Esophagus muscularis mucosa (tissue), 4 donors: Measurements from ENCODE around the gene URI1. TPM values are rescaled to one million over a fixed set of nuclear protein-coding genes. Genes with fewer than 3 reads are reported as not detected.

Experiments used
- DNase-seq: peaks from one replicate; pipeline ENCODE4 v3.0.0-alpha.2; 2017; ENCODE audit errors: extremely low spot score
- H3K27ac ChIP-seq, 4 donors: fragments of 200-600 bp; sonication (generic); replicated peaks in 1 of 4; 1 replicate in 3 of 4; 2 replicates in 1 of 4; pipeline ENCODE4 v1.5.1; 2016 to 2019; ENCODE audit warnings: mild to moderate bottlenecking in 1 of 4
- H3K27me3 ChIP-seq, 4 donors: fragments of 200-600 bp; sonication (generic); one replicate each; pipeline versions ENCODE4 v1.5.1 to v1.6.0; 2016 to 2019
- H3K36me3 ChIP-seq, 4 donors: fragments of 200-600 bp; sonication (generic); one replicate each; pipeline ENCODE4 v1.5.1; 2016 to 2019
- H3K4me1 ChIP-seq, 4 donors: fragments of 200-600 bp; sonication (generic); one replicate each; pipeline ENCODE4 v1.5.1; 2016 to 2019
- H3K4me3 ChIP-seq, 4 donors: fragments of 200-600 bp; sonication (generic); 1 replicate in 2 of 4; 2 replicates in 2 of 4; pipeline ENCODE4 v1.5.1; 2016 to 2019; ENCODE audit warnings: mild to moderate bottlenecking in 4 of 4, moderate library complexity in 1 of 4
- H3K9me3 ChIP-seq, 4 donors: fragments of 200-600 bp; sonication (generic); 1 replicate in 3 of 4; 2 replicates in 1 of 4; pipeline ENCODE4 v1.5.1; 2016 to 2019
- EP300 ChIP-seq: sonication (generic); formaldehyde crosslinking; IDR thresholded peaks from one replicate; pipeline ENCODE4 v1.6.1; 2017; ENCODE audit warnings: antibody characterized with exemption
- POLR2A ChIP-seq: fragments of 450-650 bp; IDR thresholded peaks from one replicate; pipeline ENCODE4 v1.6.1; 2017; ENCODE audit warnings: antibody characterized with exemption, moderate library complexity, mild to moderate bottlenecking, low read depth
- POLR2AphosphoS5 ChIP-seq, 2 donors: sonication (generic); formaldehyde crosslinking; IDR thresholded peaks; one replicate each; pipeline ENCODE4 v1.6.1; 2017; ENCODE audit warnings: antibody characterized with exemption in 2 of 2
- WGBS: methylation state at CpG from one replicate; pipeline ENCODE4 v1.1.5; 2018; 5-methylcytosine and 5-hydroxymethylcytosine counted together
- intact Hi-C: fragments of 100-400 bp; cut with DNase I; formaldehyde crosslinking; loops from one replicate; pipeline ENCODE4 v1.15.1; 2023
- total RNA-seq, 4 donors: library from RNA; depleted of rRNA; stranded (reverse); fragments of >200 nt; gene quantifications; one replicate each; pipeline versions ENCODE4 v1.1.0 to v1.2.1, GENCODE V29; 2016
- TF ChIP-seq, protein P1 (sequence below), 3 experiments: fragments of 200-600 bp in 2 of 3; fragments of 450-650 bp in 1 of 3; sonication (generic) in 2 of 3; IDR thresholded peaks; one replicate each; pipeline ENCODE4 v1.5.1; 2017 to 2019; ENCODE audit warnings: antibody characterized with exemption in 3 of 3, mild to moderate bottlenecking in 2 of 3, moderate library complexity in 1 of 3

URI1 gene
- total RNA-seq, 4 donors from 2014 or later, result 56.4 to 67.8 (median 59.8) TPM

DNA sequence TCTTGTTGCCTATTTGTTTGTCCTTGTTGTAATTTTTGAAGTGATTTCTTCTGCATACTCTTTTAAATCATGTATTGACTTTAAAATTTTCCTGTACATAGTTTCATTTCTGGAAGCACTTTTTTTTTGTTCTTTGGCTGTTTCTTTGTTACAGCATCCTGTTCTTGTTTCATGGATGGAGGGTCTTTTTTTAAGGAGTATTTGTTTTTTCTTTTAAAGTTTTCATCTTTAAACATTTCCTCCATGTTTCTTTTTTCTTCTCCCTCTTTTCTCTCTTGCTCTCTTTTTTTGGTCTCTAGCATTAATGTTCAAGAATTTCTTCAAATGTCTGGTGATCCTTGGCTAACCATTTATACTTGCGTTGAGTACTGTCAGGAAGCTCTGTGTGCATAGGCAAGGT lies 58.8 kb downstream of the URI1 start:
- Histone ChIP-seq H3K27me3 (no peaks in the 10 kb centered on the region), H3K9me3 (peaks cover 0 to 16% (median 0%) of the 10 kb centered on the region in 4 donors), H3K4me1 (no peaks in the 10 kb centered on the region), H3K4me3 (no peak overlapping the region), H3K36me3 (peaks cover 0 to 2% (median 1%) of the 10 kb centered on the region in 4 donors), H3K27ac (no peak overlapping the region)
- no peak for TF ChIP-seq POLR2AphosphoS5 (IDR thresholded peaks at IDR 0.05)
- no peak for TF ChIP-seq EP300
- TF ChIP-seq, protein P1, sequence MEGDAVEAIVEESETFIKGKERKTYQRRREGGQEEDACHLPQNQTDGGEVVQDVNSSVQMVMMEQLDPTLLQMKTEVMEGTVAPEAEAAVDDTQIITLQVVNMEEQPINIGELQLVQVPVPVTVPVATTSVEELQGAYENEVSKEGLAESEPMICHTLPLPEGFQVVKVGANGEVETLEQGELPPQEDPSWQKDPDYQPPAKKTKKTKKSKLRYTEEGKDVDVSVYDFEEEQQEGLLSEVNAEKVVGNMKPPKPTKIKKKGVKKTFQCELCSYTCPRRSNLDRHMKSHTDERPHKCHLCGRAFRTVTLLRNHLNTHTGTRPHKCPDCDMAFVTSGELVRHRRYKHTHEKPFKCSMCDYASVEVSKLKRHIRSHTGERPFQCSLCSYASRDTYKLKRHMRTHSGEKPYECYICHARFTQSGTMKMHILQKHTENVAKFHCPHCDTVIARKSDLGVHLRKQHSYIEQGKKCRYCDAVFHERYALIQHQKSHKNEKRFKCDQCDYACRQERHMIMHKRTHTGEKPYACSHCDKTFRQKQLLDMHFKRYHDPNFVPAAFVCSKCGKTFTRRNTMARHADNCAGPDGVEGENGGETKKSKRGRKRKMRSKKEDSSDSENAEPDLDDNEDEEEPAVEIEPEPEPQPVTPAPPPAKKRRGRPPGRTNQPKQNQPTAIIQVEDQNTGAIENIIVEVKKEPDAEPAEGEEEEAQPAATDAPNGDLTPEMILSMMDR (IDR thresholded peaks at IDR 0.05), result no peak
- TF ChIP-seq POLR2A, result no peak
- DNase-seq, result no peak
- 95% methylated on average over 1 of the region's 1 CpG for WGBS
- intact Hi-C loops, result no loop called here

DNA sequence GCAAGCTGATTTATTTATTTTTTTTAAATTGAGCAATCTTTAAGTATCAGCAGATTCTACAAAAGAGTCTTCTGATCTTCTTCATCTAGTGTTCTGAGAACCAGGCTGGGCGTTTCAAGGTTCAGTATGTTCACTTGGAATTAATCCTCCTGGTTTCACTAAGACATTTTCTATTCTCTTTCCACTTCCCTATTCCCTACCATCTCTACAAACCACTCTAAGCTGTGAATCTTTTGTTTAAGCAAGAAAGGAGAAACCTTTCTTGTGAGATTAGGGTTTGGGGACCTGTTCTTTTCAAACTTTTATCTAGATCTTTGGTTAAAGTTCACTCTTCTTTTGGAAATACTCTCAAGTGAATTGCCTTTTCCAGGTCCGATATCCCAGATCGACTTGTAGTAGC lies 59.3 kb downstream of the URI1 start:
- no peak overlapping the region for H3K4me3 ChIP-seq
- intact Hi-C loops, result no loop called here
- 93% methylated on average over 3 of the region's 3 CpGs for WGBS

DNA sequence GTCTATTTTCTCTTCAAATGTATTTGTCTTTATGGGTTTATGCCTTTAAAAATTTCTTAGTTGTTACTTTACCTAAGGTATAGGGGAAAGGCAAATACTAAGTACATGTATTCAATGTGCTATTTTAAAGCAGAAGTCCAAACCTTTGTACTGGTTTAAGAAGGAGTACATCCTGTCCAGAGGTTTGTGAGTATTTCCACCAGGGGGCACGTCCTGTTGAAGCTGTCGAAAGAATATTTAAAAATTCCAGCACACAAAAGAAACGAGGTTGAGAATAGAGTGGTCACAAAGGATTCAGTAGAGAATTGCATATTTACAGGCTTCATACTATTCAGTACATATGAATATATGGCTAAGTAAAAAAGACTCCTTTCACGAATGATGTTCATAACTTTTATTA lies 59.8 kb downstream of the URI1 start:
- no peaks in the 10 kb centered on the region for H3K27me3 ChIP-seq
- no peak for DNase-seq
- no peak overlapping the region for H3K27ac ChIP-seq
- peaks cover 0 to 12% (median 0%) of the 10 kb centered on the region in 4 donors for H3K9me3 ChIP-seq
- TF ChIP-seq EP300 (no peak), POLR2AphosphoS5 (IDR thresholded peaks at IDR 0.05) (no peak), POLR2A (no peak)
- TF ChIP-seq, protein P1 (IDR thresholded peaks at IDR 0.05), result no peak
- peaks cover 0 to 11% (median 3%) of the 10 kb centered on the region in 4 donors for H3K36me3 ChIP-seq
- no peaks in the 10 kb centered on the region for H3K4me1 ChIP-seq
- H3K4me3 ChIP-seq, result no peak overlapping the region
- 50% methylated on average over 4 of the region's 4 CpGs for WGBS
- intact Hi-C loops, result no loop called here

More for the DNA sequence above, 59.3 kb downstream of the URI1 start:
- H3K9me3 ChIP-seq, result peaks cover 0 to 15% (median 0%) of the 10 kb centered on the region in 4 donors
- no peaks in the 10 kb centered on the region for H3K4me1 ChIP-seq
- TF ChIP-seq POLR2A, result no peak
- TF ChIP-seq POLR2AphosphoS5 (IDR thresholded peaks at IDR 0.05), result no peak
- TF ChIP-seq EP300, result no peak
- TF ChIP-seq, protein P1 (IDR thresholded peaks at IDR 0.05), result no peak
- no peak for DNase-seq
- no peaks in the 10 kb centered on the region for H3K27me3 ChIP-seq
- no peak overlapping the region for H3K27ac ChIP-seq
- peaks cover 0 to 6% (median 2%) of the 10 kb centered on the region in 4 donors for H3K36me3 ChIP-seq

DNA sequence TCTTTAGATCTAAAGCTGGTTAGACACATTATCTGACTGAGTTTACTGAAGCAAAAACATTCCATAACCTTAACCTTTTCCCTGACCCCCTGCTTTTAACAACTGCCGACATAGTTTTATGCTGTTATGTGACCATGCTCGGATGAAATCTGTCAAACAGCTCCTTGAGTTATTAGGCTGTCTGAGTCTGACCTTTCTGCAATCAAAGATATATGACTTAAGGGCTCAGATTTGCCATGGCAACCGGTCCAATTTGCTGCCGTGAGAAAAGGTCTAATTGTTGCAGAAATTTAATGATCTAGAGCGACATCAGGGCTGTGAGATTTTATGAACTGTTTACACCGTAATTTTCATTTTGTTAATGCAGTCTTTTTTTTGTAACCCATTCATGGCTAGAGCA lies 61.8 kb downstream of the URI1 start:
- no peak overlapping the region for H3K4me3 ChIP-seq
- no peaks in the 10 kb centered on the region for H3K4me1 ChIP-seq
- 64% methylated on average over 6 of the region's 6 CpGs for WGBS
- TF ChIP-seq, protein P1 (IDR thresholded peaks at IDR 0.05), result no peak
- TF ChIP-seq EP300, result no peak
- no peak for TF ChIP-seq POLR2AphosphoS5 (IDR thresholded peaks at IDR 0.05)
- no peak for TF ChIP-seq POLR2A
- H3K9me3 ChIP-seq, result peaks cover 0 to 12% (median 0%) of the 10 kb centered on the region in 4 donors
- DNase-seq, result no peak
- no peak overlapping the region for H3K27ac ChIP-seq
- intact Hi-C loops, result no loop called here
- peaks cover 0 to 15% (median 5%) of the 10 kb centered on the region in 4 donors for H3K36me3 ChIP-seq
- no peaks in the 10 kb centered on the region for H3K27me3 ChIP-seq

DNA sequence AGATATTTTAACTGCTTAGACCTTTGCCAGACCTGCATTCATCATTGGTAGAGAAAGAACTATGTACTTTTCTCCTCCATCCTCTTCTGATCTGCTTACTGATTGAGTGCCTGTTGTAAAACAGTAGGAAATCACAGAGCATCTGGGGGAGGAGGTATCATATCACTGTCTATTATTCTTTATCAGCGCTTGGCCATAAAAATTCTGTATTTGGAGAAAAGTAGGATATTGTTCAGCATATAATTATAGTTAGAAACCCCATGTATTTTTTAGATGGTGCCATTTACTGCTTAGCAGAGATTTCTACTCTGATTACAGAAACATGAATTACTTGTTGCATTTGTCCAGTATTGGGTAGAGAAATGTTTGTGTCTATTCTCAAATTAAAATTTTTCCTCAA lies 62.4 kb downstream of the URI1 start:
- DNase-seq, result no peak
- Histone ChIP-seq H3K4me3 (no peak overlapping the region), H3K36me3 (peaks cover 0 to 20% (median 7%) of the 10 kb centered on the region in 4 donors), H3K4me1 (no peaks in the 10 kb centered on the region), H3K27ac (no peak overlapping the region), H3K9me3 (peaks cover 0 to 12% (median 0%) of the 10 kb centered on the region in 4 donors), H3K27me3 (no peaks in the 10 kb centered on the region)
- 94% methylated on average over 1 of the region's 1 CpG for WGBS
- intact Hi-C loops, result no loop called here
- TF ChIP-seq POLR2AphosphoS5 (IDR thresholded peaks at IDR 0.05) (no peak), POLR2A (no peak), EP300 (no peak)
- TF ChIP-seq, protein P1 (IDR thresholded peaks at IDR 0.05), result no peak
